Upper lobe of left lung (tissue), 6 donors: ENCODE measurements around the gene ZNF678. TPM values are rescaled to one million over a fixed set of nuclear protein-coding genes. Genes with fewer than 3 reads are reported as not detected.
"Not testable (repeated sequence)": the region's sequence is repeated elsewhere in the genome, so short reads cannot be mapped to it uniquely, and the experiment has no call there.

Source experiments
- ATAC-seq, 2 donors: fragments of 200-7000 bp; cut with Tn5 transposase; one replicate each; pipeline ENCODE4 v1.9.1; 2022; ENCODE audit warnings: mild to moderate bottlenecking in 2 of 2, moderate library complexity in 2 of 2; ENCODE audit not compliant: low FRiP score in 2 of 2
- DNase-seq, 2 donors: peaks; one replicate each; pipeline ENCODE4 v3.0.0-alpha.2; 2019 to 2020
- H3K27ac ChIP-seq, 4 donors: fragments of 200-600 bp; sonication (generic); one replicate each; pipeline ENCODE4 v1.5.1; 2016 to 2019
- H3K27me3 ChIP-seq, 4 donors: fragments of 200-600 bp; sonication (generic); one replicate each; pipeline ENCODE4 v1.5.1; 2017 to 2019
- H3K36me3 ChIP-seq, 4 donors: fragments of 200-600 bp; sonication (generic); one replicate each; pipeline ENCODE4 v1.5.1; 2016 to 2019
- H3K4me1 ChIP-seq, 4 donors: fragments of 200-600 bp; sonication (generic); one replicate each; pipeline ENCODE4 v1.5.1; 2018 to 2019
- H3K4me3 ChIP-seq, 4 donors: fragments of 200-600 bp; sonication (generic); one replicate each; pipeline ENCODE4 v1.5.1; 2017 to 2019; ENCODE audit warnings: mild to moderate bottlenecking in 2 of 4, moderate library complexity in 1 of 4
- H3K9me3 ChIP-seq, 4 donors: fragments of 200-600 bp; sonication (generic); one replicate each; pipeline ENCODE4 v1.5.1; 2018 to 2019
- EP300 ChIP-seq, 4 donors: sonication (generic); formaldehyde crosslinking; IDR thresholded peaks; one replicate each; pipeline ENCODE4 v1.5.1; 2017; ENCODE audit warnings: antibody characterized with exemption in 4 of 4, control low read depth in 2 of 4
- POLR2A ChIP-seq, 4 donors: fragments of 450-650 bp; IDR thresholded peaks; one replicate each; pipeline ENCODE4 v1.5.1; 2016 to 2017; ENCODE audit warnings: antibody characterized with exemption in 4 of 4, mild to moderate bottlenecking in 2 of 4
- POLR2AphosphoS5 ChIP-seq, 2 donors: sonication (generic); formaldehyde crosslinking; IDR thresholded peaks; one replicate each; pipeline ENCODE4 v1.5.1; 2017; ENCODE audit warnings: antibody characterized with exemption in 2 of 2
- WGBS, 2 donors: methylation state at CpG; one replicate each; pipeline ENCODE4 v1.1.5; 2017 to 2018; 5-methylcytosine and 5-hydroxymethylcytosine counted together
- total RNA-seq, 6 donors: library from RNA; depleted of rRNA in 4 of 6; stranded (reverse); fragments of >200 nt in 4 of 6; gene quantifications; one replicate each; pipeline versions ENCODE4 v1.1.0 to v1.2.1, GENCODE V29; 2016 to 2021
- TF ChIP-seq, protein P1 (sequence below), 6 experiments: fragments of 450-650 bp in 4 of 6; fragments of 200-600 bp in 2 of 6; sonication (generic) in 2 of 6; IDR thresholded peaks; one replicate each; pipeline ENCODE4 v1.5.1; 2016 to 2019; ENCODE audit warnings: antibody characterized with exemption in 6 of 6
- donor health status: DM: no; HTN: no; CAD: no; lungs with moderate emphysema.
- donor health status: DM: no; HTN: yes; CAD: no; lungs with severe emphysema.

ZNF678 gene
- total RNA-seq, 6 donors from 2014 or later: 3.9 to 50.3 (median 7.8) TPM

DNA sequence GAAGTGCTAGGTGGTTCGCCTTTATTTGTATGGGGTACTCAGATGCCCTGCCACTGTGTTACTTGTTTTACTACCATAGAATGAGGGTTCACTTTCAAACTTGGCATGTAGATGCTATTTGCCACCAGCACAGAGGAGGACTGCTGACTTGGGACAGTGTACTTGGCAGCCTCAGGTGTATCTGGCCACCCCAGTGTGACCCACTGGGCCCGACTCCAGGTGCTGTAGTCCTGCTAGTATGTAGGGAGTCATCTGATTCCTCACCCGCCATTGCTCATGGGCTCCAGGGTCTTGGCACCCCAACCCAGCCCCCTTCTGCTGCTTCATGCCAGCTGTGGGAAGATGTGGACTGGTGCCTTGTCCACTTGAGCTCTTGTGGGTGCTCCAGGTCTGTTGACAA lies 40.0 kb downstream of the ZNF678 start:
- 83 to 100% methylated on average over 1 to 3 of the region's 3 CpGs for WGBS, 2 donors
- no peaks in the 10 kb centered on the region for H3K4me1 ChIP-seq
- H3K9me3 ChIP-seq: peaks cover 4 to 46% (median 26%) of the 10 kb centered on the region in 4 donors

GRCh38 chr1:227604446-227604845 lies 41.1 kb downstream of the ZNF678 start:
- Histone ChIP-seq H3K4me1 (no peaks in the 10 kb centered on the region), H3K27ac (no peak overlapping the region), H3K4me3 (no peak overlapping the region), H3K36me3 (peaks cover 0 to 3% (median 0%) of the 10 kb centered on the region in 4 donors), H3K9me3 (peaks cover 8 to 52% (median 33%) of the 10 kb centered on the region in 4 donors), H3K27me3 (no peaks in the 10 kb centered on the region)
- no peak for DNase-seq
- 96% methylated on average over 3 of the region's 3 CpGs for WGBS, 2 donors
- ATAC-seq: no peak
- TF ChIP-seq POLR2AphosphoS5 (IDR thresholded peaks at IDR 0.05) (no peak), EP300 (IDR thresholded peaks at IDR 0.05) (no peak), POLR2A (IDR thresholded peaks at IDR 0.05) (no peak)
- TF ChIP-seq, protein P1, sequence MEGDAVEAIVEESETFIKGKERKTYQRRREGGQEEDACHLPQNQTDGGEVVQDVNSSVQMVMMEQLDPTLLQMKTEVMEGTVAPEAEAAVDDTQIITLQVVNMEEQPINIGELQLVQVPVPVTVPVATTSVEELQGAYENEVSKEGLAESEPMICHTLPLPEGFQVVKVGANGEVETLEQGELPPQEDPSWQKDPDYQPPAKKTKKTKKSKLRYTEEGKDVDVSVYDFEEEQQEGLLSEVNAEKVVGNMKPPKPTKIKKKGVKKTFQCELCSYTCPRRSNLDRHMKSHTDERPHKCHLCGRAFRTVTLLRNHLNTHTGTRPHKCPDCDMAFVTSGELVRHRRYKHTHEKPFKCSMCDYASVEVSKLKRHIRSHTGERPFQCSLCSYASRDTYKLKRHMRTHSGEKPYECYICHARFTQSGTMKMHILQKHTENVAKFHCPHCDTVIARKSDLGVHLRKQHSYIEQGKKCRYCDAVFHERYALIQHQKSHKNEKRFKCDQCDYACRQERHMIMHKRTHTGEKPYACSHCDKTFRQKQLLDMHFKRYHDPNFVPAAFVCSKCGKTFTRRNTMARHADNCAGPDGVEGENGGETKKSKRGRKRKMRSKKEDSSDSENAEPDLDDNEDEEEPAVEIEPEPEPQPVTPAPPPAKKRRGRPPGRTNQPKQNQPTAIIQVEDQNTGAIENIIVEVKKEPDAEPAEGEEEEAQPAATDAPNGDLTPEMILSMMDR (IDR thresholded peaks at IDR 0.05): no peak

More for the DNA sequence above, 40.0 kb downstream of the ZNF678 start:
- H3K4me3 ChIP-seq: no peak overlapping the region
- no peaks in the 10 kb centered on the region for H3K27me3 ChIP-seq
- H3K36me3 ChIP-seq: peaks cover 0 to 3% (median 0%) of the 10 kb centered on the region in 4 donors
- ATAC-seq (no peak), DNase-seq (no peak)
- H3K27ac ChIP-seq: no peak overlapping the region
- TF ChIP-seq POLR2A (IDR thresholded peaks at IDR 0.05) (no peak), POLR2AphosphoS5 (IDR thresholded peaks at IDR 0.05) (no peak), EP300 (IDR thresholded peaks at IDR 0.05) (no peak)
- TF ChIP-seq, protein P1 (IDR thresholded peaks at IDR 0.05): no peak

DNA sequence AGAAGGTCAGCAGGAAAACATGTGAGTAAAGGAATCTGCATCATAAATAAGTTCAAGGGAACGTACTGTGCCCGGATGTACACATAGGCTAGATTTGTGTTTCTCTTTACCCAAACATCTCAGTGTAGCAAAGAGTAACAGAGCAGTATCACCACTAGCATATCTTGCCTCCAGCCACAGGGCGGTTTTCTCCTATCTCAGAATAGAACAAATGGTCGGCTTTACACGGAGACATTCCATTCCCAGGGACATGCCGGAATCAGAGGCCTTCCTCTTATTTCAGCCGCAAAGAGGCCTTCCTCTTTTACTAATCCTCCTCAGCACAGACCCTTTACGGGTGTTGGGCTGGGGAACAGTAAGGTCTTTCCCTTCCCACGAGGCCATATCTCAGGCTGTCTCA lies 42.9 kb downstream of the ZNF678 start:
- H3K4me1 ChIP-seq, H3K27ac ChIP-seq, DNase-seq, H3K36me3 ChIP-seq, H3K27me3 ChIP-seq, H3K4me3 ChIP-seq, ATAC-seq: not testable (repeated sequence)
- 93% methylated on average over 9 of the region's 9 CpGs for WGBS, 2 donors
- peaks cover 8 to 53% (median 39%) of the 10 kb centered on the region in 4 donors for H3K9me3 ChIP-seq

DNA sequence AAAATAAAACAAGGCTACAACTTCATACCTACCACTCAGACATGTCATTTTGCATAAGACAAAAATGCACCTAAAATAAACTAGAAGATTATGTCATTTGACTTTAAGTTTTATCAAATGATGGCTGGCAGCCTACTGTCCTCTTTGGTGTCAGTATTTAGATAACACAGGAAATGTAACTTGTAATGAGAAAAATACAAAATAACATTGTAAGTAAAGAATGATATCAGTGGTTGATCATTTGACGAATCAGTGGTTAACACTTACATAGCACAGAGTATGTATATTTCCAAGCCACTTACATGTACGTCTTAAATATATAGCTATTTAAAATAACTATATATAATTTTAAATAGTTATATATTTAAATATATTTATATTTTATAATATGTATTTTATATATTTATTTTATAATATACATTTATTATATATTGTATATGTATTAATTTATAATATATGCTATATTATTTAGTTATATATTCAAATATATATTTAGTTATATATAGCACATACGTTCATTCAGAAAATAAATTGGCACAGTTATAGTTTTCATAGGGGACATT lies 44.1 kb downstream of the ZNF678 start:
- H3K27me3 ChIP-seq: no peaks in the 10 kb centered on the region
- H3K4me3 ChIP-seq: no peak overlapping the region
- DNase-seq: no peak
- WGBS, 2 donors: 91 to 97% methylated on average over 3 of the region's 3 CpGs
- H3K9me3 ChIP-seq: peaks cover 8 to 58% (median 45%) of the 10 kb centered on the region in 4 donors
- no peak for TF ChIP-seq POLR2AphosphoS5 (IDR thresholded peaks at IDR 0.05)
- TF ChIP-seq, protein P1 (IDR thresholded peaks at IDR 0.05): no peak
- no peak for TF ChIP-seq POLR2A (IDR thresholded peaks at IDR 0.05)
- TF ChIP-seq EP300 (IDR thresholded peaks at IDR 0.05): no peak
- H3K4me1 ChIP-seq: no peaks in the 10 kb centered on the region
- no peak for ATAC-seq
- no peak overlapping the region for H3K27ac ChIP-seq
- peaks cover 0 to 8% (median 6%) of the 10 kb centered on the region in 4 donors for H3K36me3 ChIP-seq

DNA sequence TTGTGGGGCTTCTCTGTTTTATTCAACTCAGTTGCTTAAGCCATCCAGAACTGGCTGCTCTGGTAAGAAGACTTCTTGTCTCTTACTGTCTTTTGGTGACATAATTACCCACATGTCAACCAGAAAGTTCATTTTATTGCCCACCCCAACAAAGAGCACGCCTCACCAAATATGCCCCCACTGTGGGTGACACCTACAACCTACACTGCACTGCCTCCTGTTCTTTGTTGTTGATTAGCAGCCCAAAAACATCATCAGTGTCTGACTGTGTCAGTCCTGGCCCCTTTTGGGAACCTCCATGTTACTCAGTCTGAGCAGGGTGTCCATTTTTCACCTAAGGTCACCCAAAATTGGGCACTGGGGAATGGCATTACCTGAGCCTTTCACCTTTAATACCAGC lies 49.3 kb downstream of the ZNF678 start:
- H3K4me3 ChIP-seq: no peak overlapping the region
- peaks cover 8 to 69% (median 45%) of the 10 kb centered on the region in 4 donors for H3K9me3 ChIP-seq
- no peak overlapping the region for H3K27ac ChIP-seq
- ATAC-seq (no peak), DNase-seq (no peak)
- TF ChIP-seq, protein P1 (IDR thresholded peaks at IDR 0.05): no peak
- TF ChIP-seq POLR2A (IDR thresholded peaks at IDR 0.05) (no peak), EP300 (IDR thresholded peaks at IDR 0.05) (no peak), POLR2AphosphoS5 (IDR thresholded peaks at IDR 0.05) (no peak)
- H3K27me3 ChIP-seq: no peaks in the 10 kb centered on the region
- H3K4me1 ChIP-seq: no peaks in the 10 kb centered on the region
- peaks cover 0 to 17% (median 8%) of the 10 kb centered on the region in 4 donors for H3K36me3 ChIP-seq
- WGBS, 2 donors: 86 to 100% methylated on average over 1 of the region's 1 CpG
